ENCODE results near the gene FAAP24.
"Not testable (repeated sequence)": the region's sequence is repeated elsewhere in the genome, so short reads cannot be mapped to it uniquely, and the experiment has no call there.

Gene FAAP24

DNA sequence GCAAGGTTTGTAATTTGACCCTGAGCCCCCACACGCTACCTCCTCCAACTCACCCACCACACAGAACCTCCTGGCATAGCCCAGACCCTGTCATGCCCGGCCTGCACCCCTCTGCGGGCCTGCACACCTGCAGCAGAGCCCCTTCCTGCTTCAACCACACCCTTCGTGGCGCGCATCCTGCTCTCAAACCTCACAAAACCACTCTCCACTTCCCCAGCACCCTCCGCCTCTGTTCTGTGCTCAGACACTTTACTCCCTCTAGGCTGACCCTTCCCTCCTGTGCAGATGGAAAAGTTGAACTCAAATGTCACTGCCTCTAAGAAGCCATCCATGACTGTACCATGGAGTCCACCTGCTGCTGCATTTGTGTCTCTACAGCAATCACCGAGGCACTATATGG is 28.5 kb downstream of the FAAP24 start:
- no peak for DNase-seq (ENCODE audit: low read depth)

GRCh38 chr19:33000910-33001309 is 28.9 kb downstream of the FAAP24 start:
- DNase-seq (ENCODE audit: low read depth), result no peak

- DNase-seq (ENCODE audit: low read depth), result not testable (repeated sequence)
Observed at GRCh38 chr19:33002126-33002865, 30.3 kb downstream of the FAAP24 start.

DNA sequence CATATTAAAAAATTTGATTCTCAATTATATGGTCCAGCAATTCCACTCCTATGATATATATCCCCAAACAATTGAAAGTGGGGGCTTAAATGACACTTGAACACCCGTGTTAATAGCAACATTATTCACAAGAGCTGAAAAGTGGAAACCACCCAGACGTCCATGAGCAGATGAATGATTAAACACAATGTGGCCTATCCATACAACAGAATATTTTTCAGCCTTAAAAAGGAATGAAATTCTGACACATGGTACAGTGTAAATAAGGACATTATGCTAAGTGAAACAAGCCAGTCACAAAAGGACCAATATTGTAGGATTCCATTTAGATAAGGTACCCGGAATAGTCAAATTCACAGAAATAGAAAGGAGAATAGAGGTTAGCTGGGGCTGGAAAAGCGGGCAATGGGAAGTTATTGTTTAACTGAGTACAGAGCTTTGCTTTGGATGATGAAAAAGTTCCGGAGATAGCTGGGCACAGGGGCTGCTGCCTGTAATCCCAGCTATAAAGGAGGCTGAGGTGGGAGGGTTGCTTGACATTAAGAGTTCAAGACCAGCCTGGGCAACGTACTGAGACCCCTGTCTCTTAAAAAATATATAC is 31.5 kb downstream of the FAAP24 start:
- DNase-seq (ENCODE audit: low read depth), result not testable (repeated sequence)

DNA sequence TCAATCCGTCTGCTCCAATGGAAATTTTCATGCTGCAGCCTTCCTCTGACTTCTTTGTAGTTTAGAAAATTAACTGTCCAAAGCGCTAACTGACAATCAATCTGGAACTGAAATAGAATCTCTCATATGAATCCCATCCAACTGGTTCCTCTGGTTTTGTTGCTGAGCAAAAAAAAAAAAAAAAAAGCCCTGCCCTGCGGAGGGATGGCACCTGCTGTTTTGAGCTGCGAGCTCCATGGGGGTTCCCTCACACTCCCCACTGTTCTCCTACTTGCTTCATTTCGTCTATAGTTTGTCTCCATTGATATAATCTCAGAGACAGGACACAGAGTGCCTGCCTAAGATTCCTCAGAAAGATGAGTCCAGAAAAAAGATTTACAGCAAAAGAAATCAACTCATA is 33.4 kb downstream of the FAAP24 start:
- DNase-seq (ENCODE audit: low read depth), result no peak

- DNase-seq (ENCODE audit: low read depth), result no peak
Observed at GRCh38 chr19:33008738-33009137, 36.7 kb downstream of the FAAP24 start.

DNA sequence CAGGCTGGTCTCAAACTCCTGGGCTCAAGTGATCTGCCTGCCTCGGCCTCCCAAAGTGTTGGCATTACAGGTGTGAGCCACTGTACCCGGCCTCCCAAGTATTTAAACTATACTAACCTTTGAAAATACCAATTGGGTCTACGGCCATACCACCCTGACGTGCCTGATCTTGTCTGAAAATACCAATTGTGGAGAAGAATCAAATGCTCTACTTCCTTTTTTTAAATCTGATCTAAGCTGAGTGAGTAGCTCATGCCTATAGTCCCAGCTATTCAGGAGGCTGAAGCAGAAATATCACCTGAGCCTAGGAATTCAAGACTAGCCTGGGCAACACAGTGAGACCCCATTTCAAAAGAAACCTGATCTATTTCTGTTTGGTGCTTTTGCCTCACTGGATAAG is 38.8 kb downstream of the FAAP24 start:
- not testable (repeated sequence) for DNase-seq (ENCODE audit: low read depth)

DNA sequence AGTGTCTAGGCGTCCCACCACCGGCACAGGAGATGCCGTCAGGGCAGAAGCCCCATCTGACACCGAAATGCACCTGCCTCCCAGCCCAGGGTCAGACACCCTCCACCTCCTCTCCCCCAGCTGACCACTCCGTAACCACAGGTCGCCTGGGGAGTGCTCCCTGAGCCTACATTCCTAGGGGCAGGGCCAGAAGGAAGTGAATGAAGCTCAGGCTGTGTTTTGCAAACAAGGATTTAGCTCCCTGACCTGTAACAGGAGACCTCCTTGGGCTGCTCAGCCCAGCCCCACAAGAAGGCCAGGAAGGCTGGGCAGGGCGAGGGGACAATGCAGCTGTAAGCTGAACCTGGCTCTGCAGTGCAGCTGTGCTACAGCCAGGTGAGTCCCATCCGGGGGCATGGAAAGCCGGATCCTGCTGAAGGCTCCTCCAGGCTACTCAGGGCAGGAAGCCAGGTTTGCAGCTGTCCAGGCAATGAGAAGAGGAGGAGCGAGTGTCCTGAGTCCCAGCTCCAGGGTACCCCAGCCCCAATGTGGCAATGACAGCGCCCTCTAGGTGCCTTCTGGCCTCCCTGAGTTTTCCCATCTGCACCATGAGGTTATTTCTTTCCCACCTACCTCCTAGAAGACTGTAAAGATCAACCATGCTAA is 50.6 kb downstream of the FAAP24 start:
- no peak for DNase-seq (ENCODE audit: low read depth)

DNA sequence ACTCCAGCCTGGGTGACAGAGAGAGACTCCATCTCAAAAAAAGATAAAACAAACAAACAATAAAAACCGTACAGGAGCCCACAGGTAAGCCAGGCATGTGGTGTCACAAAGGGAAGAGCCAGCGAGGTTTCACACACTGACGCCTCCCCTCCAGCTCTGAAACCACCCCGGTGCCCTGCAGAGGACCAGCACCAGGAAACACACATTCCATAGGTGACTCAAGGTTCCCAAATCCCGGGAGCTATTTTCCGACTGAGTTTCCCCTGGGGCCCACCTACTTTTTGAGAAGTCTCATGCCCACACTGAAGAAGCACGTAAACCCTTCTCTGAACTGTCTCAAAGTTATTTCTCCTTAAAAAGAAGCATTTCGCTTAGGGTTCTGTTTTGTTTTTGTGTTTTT is 52.4 kb downstream of the FAAP24 start:
- no peak for DNase-seq (ENCODE audit: low read depth)

GRCh38 chr19:33025468-33026238 is 53.6 kb downstream of the FAAP24 start:
- not testable (repeated sequence) for DNase-seq (ENCODE audit: low read depth)

DNA sequence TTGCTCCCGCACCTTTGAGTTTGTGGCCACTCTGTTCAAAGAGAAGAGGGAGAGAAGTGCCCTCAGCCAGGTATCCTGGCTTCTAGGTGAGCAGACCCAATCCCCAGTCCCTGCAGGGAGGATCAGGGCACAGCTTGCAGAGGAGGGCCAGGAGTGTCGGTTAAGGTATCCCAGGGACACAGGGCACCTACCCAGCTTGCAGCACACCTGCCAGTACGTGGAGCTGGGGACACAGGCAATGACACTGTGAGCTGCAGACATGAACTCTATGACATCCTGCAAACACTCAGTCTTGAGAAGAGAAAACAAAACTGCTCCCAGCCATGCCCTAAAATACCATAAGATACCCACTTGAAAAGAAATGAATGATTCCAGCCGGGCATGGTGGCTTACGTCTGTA is 54.6 kb downstream of the FAAP24 start:
- DNase-seq (ENCODE audit: low read depth), result not testable (repeated sequence)

Data from stimulated activated CD8-positive, alpha-beta memory T cell treated with anti-CD3 and anti-CD28 coated beads, Interleukin-4, amount 100 ng/mL, for 24 hours (primary cell).